ENCODE measurements around the gene RAB27A.

GRCh38 chr15:55250392-55250791 is 39.2 kb downstream of the RAB27A start:
- TF ChIP-seq CTCF (IDR thresholded peaks at IDR 0.05) (no peak), POLR2A (IDR thresholded peaks at IDR 0.05) (no peak)
